Esophagus squamous epithelium (tissue), 5 donors: ENCODE results near the gene MICALL2. TPM values are rescaled to one million over a fixed set of nuclear protein-coding genes. Genes with fewer than 3 reads are reported as not detected.

Experiments used
- DNase-seq: peaks from one replicate; lab custom pipeline; 2025; lab: John Stamatoyannopoulos, UW
- H3K27ac ChIP-seq, 4 donors: fragments of 200-600 bp; sonication (generic); one replicate each; pipeline ENCODE4 v1.5.1; 2016 to 2019; ENCODE audit warnings: mild to moderate bottlenecking in 1 of 4
- H3K27me3 ChIP-seq, 4 donors: fragments of 200-600 bp; sonication (generic); 1 replicate in 3 of 4; 2 replicates in 1 of 4; pipeline versions ENCODE4 v1.5.1 to v1.6.0; 2017 to 2021; ENCODE audit warnings: antibody characterized with exemption in 1 of 4
- H3K36me3 ChIP-seq, 3 donors: fragments of 200-600 bp; sonication (generic); one replicate each; pipeline ENCODE4 v1.5.1; 2016 to 2019
- H3K4me1 ChIP-seq, 3 donors: fragments of 200-600 bp; sonication (generic); one replicate each; pipeline ENCODE4 v1.5.1; 2017 to 2019
- H3K4me3 ChIP-seq, 4 donors: fragments of 200-600 bp; sonication (generic); 1 replicate in 3 of 4; 2 replicates in 1 of 4; pipeline ENCODE4 v1.5.1; 2016 to 2019; ENCODE audit warnings: mild to moderate bottlenecking in 2 of 4, moderate library complexity in 1 of 4
- H3K9me3 ChIP-seq, 3 donors: fragments of 200-600 bp; sonication (generic); one replicate each; pipeline ENCODE4 v1.5.1; 2016 to 2019
- POLR2A ChIP-seq, 4 donors: fragments of 450-650 bp; IDR thresholded peaks; one replicate each; pipeline ENCODE4 v1.6.1; 2017; ENCODE audit warnings: antibody characterized with exemption in 4 of 4, mild to moderate bottlenecking in 4 of 4, moderate library complexity in 3 of 4
- WGBS, 2 donors: methylation state at CpG; one replicate each; pipeline ENCODE4 v1.1.5; 2018; 5-methylcytosine and 5-hydroxymethylcytosine counted together
- intact Hi-C: fragments of 100-400 bp; cut with DNase I; formaldehyde crosslinking; loops from one replicate; pipeline ENCODE4 v1.15.0; 2022
- total RNA-seq, 4 donors: library from RNA; depleted of rRNA; stranded (reverse); fragments of >200 nt; gene quantifications; one replicate each; pipeline ENCODE4 v1.1.0, GENCODE V29; 2016
- TF ChIP-seq, protein P1 (sequence below), 6 experiments: fragments of 450-650 bp in 4 of 6; fragments of 200-600 bp in 2 of 6; sonication (generic) in 2 of 6; IDR thresholded peaks; one replicate each; pipeline ENCODE4 v1.5.1; 2016 to 2019; ENCODE audit warnings: antibody characterized with exemption in 6 of 6, mild to moderate bottlenecking in 4 of 6, moderate library complexity in 4 of 6
- donor health status: DM: yes; HTN: yes; CAD: no.

MICALL2 gene
- total RNA-seq, 4 donors from 2014 or later: 14.1 to 17.5 (median 16.5) TPM

DNA sequence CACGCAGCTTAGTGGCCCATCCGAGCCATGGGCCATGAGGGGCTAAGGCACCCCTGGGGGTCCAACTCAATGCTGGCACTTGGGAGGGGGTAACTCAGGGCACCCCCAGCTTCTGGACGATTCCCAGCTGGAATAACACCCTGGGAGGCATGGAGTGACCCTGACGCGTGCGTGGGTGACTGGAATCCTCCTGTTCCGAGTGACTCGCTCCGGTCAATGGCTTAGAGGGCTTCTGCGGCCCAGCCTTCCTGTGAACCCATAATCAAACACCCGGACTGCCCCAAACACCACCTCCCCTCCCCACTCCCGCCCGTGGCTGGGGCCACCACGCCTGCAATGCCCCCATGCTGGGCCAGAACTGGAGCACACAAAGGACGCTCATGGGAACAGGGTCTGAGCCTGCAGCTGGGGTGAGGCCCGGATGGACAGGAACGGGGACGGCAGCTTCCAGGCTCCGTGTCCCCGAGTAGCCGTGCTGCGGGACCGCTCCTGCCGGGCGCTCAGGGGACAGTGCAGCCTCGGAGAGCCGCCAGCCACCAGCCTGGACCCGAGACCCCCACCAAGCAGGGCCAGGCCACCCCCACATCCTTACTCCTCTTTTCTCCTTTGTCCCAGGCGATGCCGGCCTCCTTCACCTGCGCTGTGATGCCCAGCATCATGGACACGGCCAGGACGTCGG lies 36.4 kb upstream of the MICALL2 start:
- intact Hi-C loops: no loop called here
- 100% methylated on average over 1 to 3 of the region's 34 CpGs for WGBS, 2 donors
- no peaks in the 10 kb centered on the region for H3K9me3 ChIP-seq
- H3K4me3 ChIP-seq: no peak overlapping the region
- H3K36me3 ChIP-seq: peaks cover 31 to 100% (median 50%) of the 10 kb centered on the region in 3 donors
- no peak for DNase-seq
- H3K27ac ChIP-seq: no peak overlapping the region
- no peaks in the 10 kb centered on the region for H3K4me1 ChIP-seq
- H3K27me3 ChIP-seq: no peaks in the 10 kb centered on the region
- no peak for TF ChIP-seq POLR2A (IDR thresholded peaks at IDR 0.05)
- TF ChIP-seq, protein P1, sequence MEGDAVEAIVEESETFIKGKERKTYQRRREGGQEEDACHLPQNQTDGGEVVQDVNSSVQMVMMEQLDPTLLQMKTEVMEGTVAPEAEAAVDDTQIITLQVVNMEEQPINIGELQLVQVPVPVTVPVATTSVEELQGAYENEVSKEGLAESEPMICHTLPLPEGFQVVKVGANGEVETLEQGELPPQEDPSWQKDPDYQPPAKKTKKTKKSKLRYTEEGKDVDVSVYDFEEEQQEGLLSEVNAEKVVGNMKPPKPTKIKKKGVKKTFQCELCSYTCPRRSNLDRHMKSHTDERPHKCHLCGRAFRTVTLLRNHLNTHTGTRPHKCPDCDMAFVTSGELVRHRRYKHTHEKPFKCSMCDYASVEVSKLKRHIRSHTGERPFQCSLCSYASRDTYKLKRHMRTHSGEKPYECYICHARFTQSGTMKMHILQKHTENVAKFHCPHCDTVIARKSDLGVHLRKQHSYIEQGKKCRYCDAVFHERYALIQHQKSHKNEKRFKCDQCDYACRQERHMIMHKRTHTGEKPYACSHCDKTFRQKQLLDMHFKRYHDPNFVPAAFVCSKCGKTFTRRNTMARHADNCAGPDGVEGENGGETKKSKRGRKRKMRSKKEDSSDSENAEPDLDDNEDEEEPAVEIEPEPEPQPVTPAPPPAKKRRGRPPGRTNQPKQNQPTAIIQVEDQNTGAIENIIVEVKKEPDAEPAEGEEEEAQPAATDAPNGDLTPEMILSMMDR (IDR thresholded peaks at IDR 0.05): no peak

DNA sequence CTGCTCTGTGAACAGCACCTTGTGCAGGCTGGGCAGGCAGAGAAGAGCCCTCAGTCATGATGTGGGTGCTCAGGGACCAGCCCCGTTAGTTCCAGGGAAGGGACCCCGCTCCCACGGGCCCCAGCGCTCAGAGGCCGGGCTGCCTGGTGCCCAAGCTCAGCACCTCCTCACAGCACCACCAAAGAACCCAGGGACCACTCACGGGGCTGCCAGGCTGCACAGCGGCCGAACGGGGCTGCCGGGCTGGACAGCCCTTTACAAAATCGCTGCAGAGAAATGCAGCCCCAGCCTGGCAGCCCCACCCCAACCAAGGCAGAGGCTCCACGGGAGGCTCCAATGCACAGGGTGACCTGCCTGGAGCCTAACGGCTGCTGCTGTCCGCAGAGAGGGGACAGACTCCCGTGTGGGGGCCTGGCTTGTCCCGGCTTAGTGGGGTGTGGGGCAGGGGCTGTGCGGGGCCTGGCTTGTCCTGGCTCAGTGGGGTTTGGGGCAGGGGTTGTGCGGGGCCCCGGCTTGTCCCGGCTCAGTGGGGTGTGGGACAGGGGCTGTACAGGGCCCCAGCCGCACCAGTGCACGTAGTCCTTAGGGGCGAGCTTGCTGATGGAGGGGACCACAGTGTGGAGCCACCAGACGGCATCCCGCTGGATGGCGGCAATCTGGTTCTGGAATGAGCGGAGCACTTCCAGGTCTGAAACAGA lies 35.7 kb upstream of the MICALL2 start:
- no peak for DNase-seq
- H3K9me3 ChIP-seq: no peaks in the 10 kb centered on the region
- 100% methylated on average over 1 to 4 of the region's 27 CpGs for WGBS, 2 donors
- H3K27ac ChIP-seq: no peak overlapping the region
- TF ChIP-seq, protein P1 (IDR thresholded peaks at IDR 0.05): no peak
- TF ChIP-seq POLR2A (IDR thresholded peaks at IDR 0.05): no peak
- no peaks in the 10 kb centered on the region for H3K4me1 ChIP-seq
- no peaks in the 10 kb centered on the region for H3K27me3 ChIP-seq
- intact Hi-C loops: no loop called here
- H3K36me3 ChIP-seq: peaks cover 31 to 100% (median 50%) of the 10 kb centered on the region in 3 donors
- H3K4me3 ChIP-seq: no peak overlapping the region

DNA sequence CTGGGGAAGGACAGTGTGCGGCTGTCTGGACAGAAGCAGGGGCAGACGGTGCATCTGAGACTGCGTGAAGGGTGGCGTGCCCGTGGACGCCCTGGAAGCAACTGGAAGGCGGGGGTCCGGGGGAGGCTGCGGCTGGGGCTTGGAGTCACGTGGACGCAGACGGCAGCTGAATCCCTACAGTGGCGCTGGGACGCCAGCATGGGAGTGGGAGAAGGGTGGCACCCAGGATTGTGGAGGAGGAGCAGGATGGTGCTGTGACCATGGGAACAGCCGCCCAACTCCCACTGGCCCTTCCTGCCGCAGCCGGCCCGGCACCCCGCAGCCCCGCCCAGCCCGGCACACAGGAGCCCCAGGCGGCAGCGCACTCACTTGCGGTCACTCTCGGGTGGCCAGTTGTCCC lies 35.2 kb upstream of the MICALL2 start:
- Histone ChIP-seq H3K4me3 (no peak overlapping the region), H3K36me3 (peaks cover 30 to 100% (median 48%) of the 10 kb centered on the region in 3 donors), H3K4me1 (no peaks in the 10 kb centered on the region), H3K27ac (no peak overlapping the region), H3K27me3 (no peaks in the 10 kb centered on the region), H3K9me3 (no peaks in the 10 kb centered on the region)
- intact Hi-C loops: no loop called here
- no peak for DNase-seq
- whole genome bisulfite sequencing, 2 donors: 96% methylated on average over 11 of the region's 25 CpGs; no CpG with 5 or more reads in 1 of the 2 donors
- TF ChIP-seq, protein P1 (IDR thresholded peaks at IDR 0.05): no peak
- TF ChIP-seq POLR2A (IDR thresholded peaks at IDR 0.05): no peak

DNA sequence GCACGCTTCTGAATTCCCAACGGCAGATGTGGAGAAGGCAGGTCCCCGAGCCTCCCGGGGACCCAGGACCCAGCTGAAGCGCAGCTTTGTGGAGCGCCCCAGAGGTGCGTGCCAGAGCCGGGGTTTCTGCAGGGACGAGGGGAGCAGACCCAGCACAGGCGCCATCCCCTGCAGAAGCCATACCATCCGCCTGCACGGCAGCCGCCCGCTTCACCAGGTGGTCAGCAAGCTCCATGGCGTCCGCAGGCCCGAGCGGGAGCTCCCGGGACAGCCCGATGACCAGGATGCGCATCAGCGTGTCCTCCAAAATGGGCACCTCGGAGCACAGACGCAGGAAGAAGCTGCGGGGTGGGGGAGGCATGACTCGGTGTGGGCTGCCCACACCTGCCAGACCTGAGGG lies 34.3 kb upstream of the MICALL2 start:
- H3K27me3 ChIP-seq: no peaks in the 10 kb centered on the region
- no peak overlapping the region for H3K4me3 ChIP-seq
- H3K9me3 ChIP-seq: no peaks in the 10 kb centered on the region
- no peaks in the 10 kb centered on the region for H3K4me1 ChIP-seq
- WGBS, 2 donors: 96% methylated on average over 16 of the region's 26 CpGs; no CpG with 5 or more reads in 1 of the 2 donors
- DNase-seq: no peak
- TF ChIP-seq, protein P1 (IDR thresholded peaks at IDR 0.05): no peak
- no peak for TF ChIP-seq POLR2A (IDR thresholded peaks at IDR 0.05)
- peaks cover 33 to 100% (median 44%) of the 10 kb centered on the region in 3 donors for H3K36me3 ChIP-seq
- no peak overlapping the region for H3K27ac ChIP-seq
- intact Hi-C loops: no loop called here

DNA sequence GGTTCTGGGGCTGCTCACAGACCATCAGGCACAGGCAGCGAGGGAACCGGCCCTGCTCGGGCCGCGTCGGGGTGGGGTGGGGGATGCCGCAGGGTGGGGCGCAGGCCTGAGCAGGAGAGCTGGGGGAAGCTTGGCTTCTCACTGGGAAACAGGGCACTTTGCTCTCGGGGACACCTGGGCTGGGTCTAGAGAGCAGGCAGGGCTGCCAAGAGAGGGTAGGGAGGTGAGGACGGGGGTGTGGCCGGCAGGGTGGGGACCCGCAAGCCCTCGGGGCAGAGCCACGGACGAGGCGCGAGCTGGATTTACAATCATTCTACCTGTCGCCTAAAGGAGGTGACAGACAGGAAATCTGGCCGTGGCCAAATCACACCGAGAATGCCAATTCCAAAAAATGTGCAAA lies 33.9 kb upstream of the MICALL2 start:
- intact Hi-C loops: no loop called here
- no peak overlapping the region for H3K4me3 ChIP-seq
- no peak overlapping the region for H3K27ac ChIP-seq
- H3K9me3 ChIP-seq: no peaks in the 10 kb centered on the region
- no peak for DNase-seq
- no peaks in the 10 kb centered on the region for H3K4me1 ChIP-seq
- no peak for TF ChIP-seq POLR2A (IDR thresholded peaks at IDR 0.05)
- TF ChIP-seq, protein P1 (IDR thresholded peaks at IDR 0.05): no peak
- H3K27me3 ChIP-seq: no peaks in the 10 kb centered on the region
- WGBS, 2 donors: 66 to 70% methylated on average over 2 to 7 of the region's 20 CpGs
- H3K36me3 ChIP-seq: peaks cover 30 to 100% (median 42%) of the 10 kb centered on the region in 3 donors
